Esophagus squamous epithelium (tissue), 5 donors: Measurements from ENCODE around the gene SLC8A2. TPM values are rescaled to one million over a fixed set of nuclear protein-coding genes. Genes with fewer than 3 reads are reported as not detected.

ENCODE experiments used
- DNase-seq: peaks from one replicate; lab custom pipeline; 2025; lab: John Stamatoyannopoulos, UW
- H3K27ac ChIP-seq, 4 donors: fragments of 200-600 bp; sonication (generic); one replicate each; pipeline ENCODE4 v1.5.1; 2016 to 2019; ENCODE audit warnings: mild to moderate bottlenecking in 1 of 4
- H3K27me3 ChIP-seq, 4 donors: fragments of 200-600 bp; sonication (generic); 1 replicate in 3 of 4; 2 replicates in 1 of 4; pipeline versions ENCODE4 v1.5.1 to v1.6.0; 2017 to 2021; ENCODE audit warnings: antibody characterized with exemption in 1 of 4
- H3K36me3 ChIP-seq, 3 donors: fragments of 200-600 bp; sonication (generic); one replicate each; pipeline ENCODE4 v1.5.1; 2016 to 2019
- H3K4me1 ChIP-seq, 3 donors: fragments of 200-600 bp; sonication (generic); one replicate each; pipeline ENCODE4 v1.5.1; 2017 to 2019
- H3K4me3 ChIP-seq, 4 donors: fragments of 200-600 bp; sonication (generic); 1 replicate in 3 of 4; 2 replicates in 1 of 4; pipeline ENCODE4 v1.5.1; 2016 to 2019; ENCODE audit warnings: mild to moderate bottlenecking in 2 of 4, moderate library complexity in 1 of 4
- H3K9me3 ChIP-seq, 3 donors: fragments of 200-600 bp; sonication (generic); one replicate each; pipeline ENCODE4 v1.5.1; 2016 to 2019
- POLR2A ChIP-seq, 4 donors: fragments of 450-650 bp; IDR thresholded peaks; one replicate each; pipeline ENCODE4 v1.6.1; 2017; ENCODE audit warnings: antibody characterized with exemption in 4 of 4, mild to moderate bottlenecking in 4 of 4, moderate library complexity in 3 of 4
- WGBS, 2 donors: methylation state at CpG; one replicate each; pipeline ENCODE4 v1.1.5; 2018; 5-methylcytosine and 5-hydroxymethylcytosine counted together
- intact Hi-C: fragments of 100-400 bp; cut with DNase I; formaldehyde crosslinking; loops from one replicate; pipeline ENCODE4 v1.15.0; 2022
- total RNA-seq, 4 donors: library from RNA; depleted of rRNA; stranded (reverse); fragments of >200 nt; gene quantifications; one replicate each; pipeline ENCODE4 v1.1.0, GENCODE V29; 2016
- TF ChIP-seq, protein P1 (sequence below), 6 experiments: fragments of 450-650 bp in 4 of 6; fragments of 200-600 bp in 2 of 6; sonication (generic) in 2 of 6; IDR thresholded peaks; one replicate each; pipeline ENCODE4 v1.5.1; 2016 to 2019; ENCODE audit warnings: antibody characterized with exemption in 6 of 6, mild to moderate bottlenecking in 4 of 6, moderate library complexity in 4 of 6
- donor health status: DM: yes; HTN: yes; CAD: no.

Gene SLC8A2
- total RNA-seq, 4 donors from 2014 or later: 0.08 to 5.0 (median 3.6) TPM; not detected in 1

DNA sequence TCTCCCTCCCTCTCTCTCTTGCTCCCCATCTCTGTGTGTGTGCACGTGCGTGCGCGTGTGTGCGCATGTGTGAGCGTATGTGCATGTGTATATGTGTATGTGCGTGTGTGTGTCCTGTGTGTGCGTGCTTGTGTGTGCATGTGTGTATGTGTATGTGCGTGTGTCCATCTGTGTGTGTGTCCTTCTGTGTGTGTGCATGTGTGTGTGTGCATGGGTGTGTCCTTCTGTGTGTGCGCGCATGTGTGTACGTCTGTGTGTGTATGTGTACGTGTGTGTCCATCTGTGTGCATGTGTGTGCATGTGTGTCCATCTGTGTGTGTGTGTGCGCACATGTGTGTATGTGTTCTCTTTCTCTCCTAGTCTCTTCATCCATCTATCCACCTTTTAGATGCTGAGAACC is 12.2 kb downstream of the SLC8A2 start:
- Histone ChIP-seq H3K27me3 (peaks cover 0 to 88% (median 1%) of the 10 kb centered on the region in 4 donors), H3K27ac (no peak overlapping the region), H3K36me3 (no peaks in the 10 kb centered on the region), H3K4me3 (no peak overlapping the region), H3K4me1 (peaks cover 3 to 8% (median 6%) of the 10 kb centered on the region in 3 donors), H3K9me3 (peaks cover 0 to 15% (median 6%) of the 10 kb centered on the region in 3 donors)
- TF ChIP-seq, protein P1, sequence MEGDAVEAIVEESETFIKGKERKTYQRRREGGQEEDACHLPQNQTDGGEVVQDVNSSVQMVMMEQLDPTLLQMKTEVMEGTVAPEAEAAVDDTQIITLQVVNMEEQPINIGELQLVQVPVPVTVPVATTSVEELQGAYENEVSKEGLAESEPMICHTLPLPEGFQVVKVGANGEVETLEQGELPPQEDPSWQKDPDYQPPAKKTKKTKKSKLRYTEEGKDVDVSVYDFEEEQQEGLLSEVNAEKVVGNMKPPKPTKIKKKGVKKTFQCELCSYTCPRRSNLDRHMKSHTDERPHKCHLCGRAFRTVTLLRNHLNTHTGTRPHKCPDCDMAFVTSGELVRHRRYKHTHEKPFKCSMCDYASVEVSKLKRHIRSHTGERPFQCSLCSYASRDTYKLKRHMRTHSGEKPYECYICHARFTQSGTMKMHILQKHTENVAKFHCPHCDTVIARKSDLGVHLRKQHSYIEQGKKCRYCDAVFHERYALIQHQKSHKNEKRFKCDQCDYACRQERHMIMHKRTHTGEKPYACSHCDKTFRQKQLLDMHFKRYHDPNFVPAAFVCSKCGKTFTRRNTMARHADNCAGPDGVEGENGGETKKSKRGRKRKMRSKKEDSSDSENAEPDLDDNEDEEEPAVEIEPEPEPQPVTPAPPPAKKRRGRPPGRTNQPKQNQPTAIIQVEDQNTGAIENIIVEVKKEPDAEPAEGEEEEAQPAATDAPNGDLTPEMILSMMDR (IDR thresholded peaks at IDR 0.05): no peak
- TF ChIP-seq POLR2A (IDR thresholded peaks at IDR 0.05): no peak
- intact Hi-C loops: no loop called here
- no peak for DNase-seq
- WGBS, 2 donors: 85 to 86% methylated on average over 14 of the region's 14 CpGs

GRCh38 chr19:47458672-47459071 is 13.0 kb downstream of the SLC8A2 start:
- Histone ChIP-seq H3K9me3 (peaks cover 0 to 15% (median 6%) of the 10 kb centered on the region in 3 donors), H3K27me3 (peaks cover 0 to 83% (median 1%) of the 10 kb centered on the region in 4 donors), H3K27ac (no peak overlapping the region), H3K4me3 (no peak overlapping the region), H3K36me3 (no peaks in the 10 kb centered on the region), H3K4me1 (peaks cover 3 to 8% (median 6%) of the 10 kb centered on the region in 3 donors)
- TF ChIP-seq, protein P1 (IDR thresholded peaks at IDR 0.05): no peak
- no peak for TF ChIP-seq POLR2A (IDR thresholded peaks at IDR 0.05)
- 22 to 24% methylated on average over 5 of the region's 5 CpGs for WGBS, 2 donors
- intact Hi-C loops: no loop called here
- DNase-seq: no peak

DNA sequence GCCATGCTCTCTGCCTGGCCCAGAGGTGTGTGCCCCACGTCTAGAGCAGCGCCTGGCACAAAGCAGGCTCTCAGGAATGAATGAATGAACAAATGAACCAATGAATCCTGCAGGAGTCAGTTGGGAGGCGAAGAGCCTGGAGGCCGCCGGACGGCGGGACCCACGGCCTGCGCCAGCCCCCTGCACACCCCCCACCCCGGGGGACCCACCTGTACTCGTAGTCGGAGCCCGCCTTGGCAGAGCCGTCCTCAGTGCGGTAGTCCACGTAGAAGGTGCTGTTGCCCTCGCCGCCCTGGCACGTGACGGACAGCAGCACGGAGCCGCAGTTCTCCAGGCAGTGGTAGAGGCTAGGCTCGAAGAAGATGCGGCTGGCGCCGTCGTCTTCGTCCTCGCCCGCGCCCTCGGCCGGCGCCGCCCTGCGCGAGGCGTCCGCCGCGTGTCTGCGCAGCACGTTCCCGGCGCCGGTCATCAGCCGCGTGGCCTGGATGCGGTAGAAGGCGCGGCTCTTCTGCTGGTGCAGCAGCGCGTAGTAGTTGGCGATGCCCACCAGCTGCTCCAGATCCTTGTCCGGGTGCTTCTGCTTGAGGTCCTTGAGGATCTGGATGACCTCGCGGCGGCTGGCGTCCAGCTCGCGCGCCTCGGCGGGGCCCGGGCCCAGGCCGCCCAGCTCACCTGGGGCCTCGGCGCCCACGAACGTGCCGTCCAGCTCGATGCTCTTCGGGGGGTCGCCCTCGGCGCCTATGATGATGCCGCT is 14.8 kb downstream of the SLC8A2 start:
- Histone ChIP-seq H3K4me1 (peaks cover 3 to 8% (median 6%) of the 10 kb centered on the region in 3 donors), H3K9me3 (peaks cover 0 to 15% (median 6%) of the 10 kb centered on the region in 3 donors), H3K27me3 (peaks cover 0 to 78% (median 1%) of the 10 kb centered on the region in 4 donors), H3K4me3 (peak overlapping the region in 1 of 4 donors; percentile 30), H3K36me3 (no peaks in the 10 kb centered on the region), H3K27ac (no peak overlapping the region)
- 45 to 48% methylated on average over 35 to 36 of the region's 77 CpGs for WGBS, 2 donors
- TF ChIP-seq, protein P1 (IDR thresholded peaks at IDR 0.05): no peak
- TF ChIP-seq POLR2A (IDR thresholded peaks at IDR 0.05): no peak
- intact Hi-C loops: no loop called here
- no peak for DNase-seq

- 44 to 55% methylated on average over 3 to 6 of the region's 7 CpGs for WGBS, 2 donors
Observed at GRCh38 chr19:47450478-47450877, 21.2 kb downstream of the SLC8A2 start.

More at GRCh38 chr19:47450478-47450877, 21.2 kb downstream of the SLC8A2 start:
- peaks cover 0 to 1% (median 0%) of the 10 kb centered on the region in 3 donors for H3K9me3 ChIP-seq
- H3K27ac ChIP-seq: no peak overlapping the region
- intact Hi-C loops: no loop called here
- H3K36me3 ChIP-seq: no peaks in the 10 kb centered on the region
- no peak for DNase-seq
- no peak overlapping the region for H3K4me3 ChIP-seq
- peaks cover 4 to 28% (median 15%) of the 10 kb centered on the region in 3 donors for H3K4me1 ChIP-seq
- peaks cover 6 to 66% (median 10%) of the 10 kb centered on the region in 4 donors for H3K27me3 ChIP-seq
- TF ChIP-seq, protein P1 (IDR thresholded peaks at IDR 0.05): no peak
- no peak for TF ChIP-seq POLR2A (IDR thresholded peaks at IDR 0.05)
